H1 (cell line): ENCODE measurements around the gene RER1. TPM values are rescaled to one million over a fixed set of nuclear protein-coding genes. Genes with fewer than 3 reads are reported as not detected.

ENCODE experiments used
- CTCF ChIA-PET: fragments of 300-600 bp; sonication (Branson Sonifier 250); formaldehyde crosslinking; loops from one replicate; lab custom pipeline; 2021; ENCODE audit not compliant: partially characterized antibody; lab: Charles Lee
- POLR2A ChIA-PET: fragments of 300-600 bp; sonication (Branson Sonifier 250); formaldehyde crosslinking; loops from one replicate; lab custom pipeline; 2021; ENCODE audit warnings: inconsistent platforms; ENCODE audit not compliant: partially characterized antibody; lab: Charles Lee
- DNase-seq, 2 experiments: peaks; one replicate each; pipeline versions ENCODE4 v3.0.0 to v3.0.0-alpha.2; 2010 to 2022; ENCODE audit warnings: low spot score in 2 of 2, low read depth in 1 of 2, mixed read lengths in 1 of 2
- FAIRE-seq: peaks from 2 replicates; lab custom pipeline; 2011; peaks lifted over from hg19 to GRCh38; lab: Jason Lieb, UNC
- H2AFZ ChIP-seq: 2 replicates; pipeline ENCODE4 v1.8.1; 2012; ENCODE audit warnings: low read length, inconsistent platforms
- H2AK5ac ChIP-seq: 2 replicates; pipeline ENCODE4 v1.6.1; 2013; ENCODE audit warnings: low read depth, low read length
- H2BK120ac ChIP-seq: replicated peaks from 2 replicates; pipeline ENCODE3; 2013; ENCODE audit warnings: low read depth, low read length, inconsistent platforms
- H2BK12ac ChIP-seq: 2 replicates; pipeline ENCODE4 v1.6.1; 2013; ENCODE audit warnings: low read depth, low read length
- H2BK15ac ChIP-seq: 2 replicates; pipeline ENCODE4 v1.6.1; 2013; ENCODE audit warnings: low read length
- H2BK20ac ChIP-seq: 2 replicates; pipeline ENCODE4 v1.6.1; 2013; ENCODE audit warnings: low read length
- H2BK5ac ChIP-seq: 2 replicates; pipeline ENCODE4 v1.6.1; 2013; ENCODE audit warnings: low read depth, low read length
- H3K14ac ChIP-seq: 2 replicates; pipeline ENCODE4 v1.6.1; 2013; ENCODE audit warnings: inconsistent platforms; ENCODE audit not compliant: insufficient read length
- H3K18ac ChIP-seq: 2 replicates; pipeline ENCODE4 v1.6.1; 2013; ENCODE audit warnings: low read length; ENCODE audit errors: extremely low read depth
- H3K23ac ChIP-seq: 2 replicates; pipeline ENCODE4 v1.6.1; 2013; ENCODE audit warnings: inconsistent platforms; ENCODE audit not compliant: insufficient read length
- H3K23me2 ChIP-seq: 2 replicates; pipeline ENCODE4 v1.6.1; 2013; ENCODE audit warnings: low read depth, low read length
- H3K27ac ChIP-seq: 2 replicates; pipeline ENCODE4 v1.6.1; 2011; ENCODE audit warnings: low read depth, low read length, inconsistent platforms
- H3K27me3 ChIP-seq, 4 experiments: replicated peaks in 1 of 4; 1 replicate in 1 of 4; 2 replicates in 3 of 4; pipeline versions ENCODE4 v1.6.1 to v1.8.1; 2011 to 2013; ENCODE audit warnings: low read length in 3 of 4, mild to moderate bottlenecking in 3 of 4, inconsistent platforms in 2 of 4, mixed read lengths in 2 of 4, moderate library complexity in 1 of 4; ENCODE audit not compliant: control insufficient read depth in 3 of 4, insufficient read depth in 3 of 4; ENCODE audit errors: extremely low read depth in 1 of 4
- H3K36me3 ChIP-seq, 4 experiments: 2 replicates each; pipeline versions ENCODE4 v1.6.1 to v1.8.1; 2011 to 2013; ENCODE audit warnings: mild to moderate bottlenecking in 4 of 4, low read length in 3 of 4, moderate library complexity in 2 of 4, control low read depth in 1 of 4, inconsistent platforms in 1 of 4; ENCODE audit not compliant: insufficient read depth in 4 of 4, control insufficient read depth in 2 of 4
- H3K4ac ChIP-seq: replicated peaks from 2 replicates; pipeline ENCODE3; 2013; ENCODE audit warnings: low read length, low read depth, mixed read lengths, inconsistent platforms; ENCODE audit not compliant: insufficient read length
- H3K4me1 ChIP-seq, 4 experiments: replicated peaks in 1 of 4; 1 replicate in 1 of 4; 2 replicates in 3 of 4; pipeline versions ENCODE4 v1.6.1 to v1.8.1; 2011 to 2013; ENCODE audit warnings: low read length in 3 of 4, inconsistent platforms in 2 of 4, mixed read lengths in 1 of 4; ENCODE audit not compliant: insufficient read depth in 4 of 4, control insufficient read depth in 3 of 4
- H3K4me2 ChIP-seq, 2 experiments: 2 replicates each; pipeline versions ENCODE4 v1.6.1 to v1.8.1; 2011 to 2013; ENCODE audit warnings: low read depth in 2 of 2, low read length in 2 of 2, control low read depth in 1 of 2, inconsistent platforms in 1 of 2, mild to moderate bottlenecking in 1 of 2; ENCODE audit not compliant: insufficient read depth in 1 of 2
- H3K4me3 ChIP-seq, 4 experiments: fragments of 200-600, 300-600 bp in 1 of 4; sonication (generic), shearing (Covaris generic), sonication (Bioruptor Twin) in 1 of 4; 2 replicates each; pipeline versions ENCODE4 v1.5.1 to v1.8.1; 2011 to 2016; ENCODE audit warnings: low read length in 4 of 4, low read depth in 3 of 4, control low read depth in 2 of 4, inconsistent platforms in 2 of 4, mild to moderate bottlenecking in 2 of 4, mixed read lengths in 1 of 4, moderate library complexity in 1 of 4; ENCODE audit not compliant: insufficient read depth in 2 of 4; ENCODE audit errors: extremely low read depth in 1 of 4
- H3K56ac ChIP-seq: replicated peaks from 2 replicates; pipeline ENCODE3; 2013; ENCODE audit warnings: low read depth, mild to moderate bottlenecking, mixed read lengths, low read length, inconsistent platforms; ENCODE audit not compliant: insufficient read length
- H3K79me1 ChIP-seq: 2 replicates; pipeline ENCODE4 v1.6.1; 2013; ENCODE audit warnings: low read depth, low read length, control low read depth
- H3K79me2 ChIP-seq, 2 experiments: 2 replicates each; pipeline versions ENCODE4 v1.6.1 to v1.8.1; 2012 to 2013; ENCODE audit warnings: low read length in 2 of 2, mild to moderate bottlenecking in 2 of 2, inconsistent platforms in 1 of 2; ENCODE audit not compliant: insufficient read depth in 2 of 2, control insufficient read depth in 1 of 2
- H3K9ac ChIP-seq, 4 experiments: replicated peaks in 1 of 4; 1 replicate in 1 of 4; 2 replicates in 3 of 4; pipeline versions ENCODE4 v1.6.1 to v1.8.1; 2011 to 2013; ENCODE audit warnings: low read depth in 3 of 4, low read length in 3 of 4, control low read depth in 2 of 4, mild to moderate bottlenecking in 2 of 4, moderate library complexity in 2 of 4, inconsistent platforms in 1 of 4; ENCODE audit errors: extremely low read depth in 1 of 4
- H3K9me3 ChIP-seq, 2 experiments: 2 replicates each; pipeline versions ENCODE4 v1.6.1 to v1.8.1; 2012 to 2013; ENCODE audit warnings: mild to moderate bottlenecking in 2 of 2, moderate library complexity in 2 of 2, control low read depth in 1 of 2, inconsistent platforms in 1 of 2, low read depth in 1 of 2, low read length in 1 of 2, mixed read lengths in 1 of 2; ENCODE audit not compliant: insufficient read depth in 2 of 2
- H4K20me1 ChIP-seq, 2 experiments: replicated peaks in 1 of 2; 2 replicates each; pipeline versions ENCODE3 to v1.8.1; 2011 to 2013; ENCODE audit warnings: inconsistent platforms in 2 of 2, low read length in 2 of 2, mild to moderate bottlenecking in 1 of 2; ENCODE audit not compliant: insufficient read depth in 2 of 2, control insufficient read depth in 1 of 2
- H4K5ac ChIP-seq: 2 replicates; pipeline ENCODE4 v1.6.1; 2013; ENCODE audit warnings: low read length, low read depth, mixed read lengths, inconsistent platforms; ENCODE audit not compliant: insufficient read length
- H4K8ac ChIP-seq: 2 replicates; pipeline ENCODE4 v1.8.0; 2013; ENCODE audit warnings: mild to moderate bottlenecking, moderate library complexity, low read length, inconsistent platforms; ENCODE audit not compliant: insufficient read depth; ENCODE audit errors: extremely low read depth
- H4K91ac ChIP-seq: replicated peaks from 2 replicates; pipeline ENCODE3; 2013; ENCODE audit warnings: low read length, mixed read lengths, inconsistent platforms; ENCODE audit not compliant: insufficient read length
- EP300 ChIP-seq, 2 experiments: IDR thresholded peaks; 1 replicate in 1 of 2; 2 replicates in 1 of 2; pipeline ENCODE4 v1.6.1; 2011 to 2012; ENCODE audit warnings: low read depth in 2 of 2, low read length in 2 of 2, mild to moderate bottlenecking in 2 of 2, borderline replicate concordance in 1 of 2, inconsistent platforms in 1 of 2, moderate library complexity in 1 of 2
- GABPA ChIP-seq: IDR thresholded peaks from 2 replicates; pipeline ENCODE4 v1.6.1; 2011; ENCODE audit warnings: mild to moderate bottlenecking, low read length, moderate library complexity, borderline replicate concordance; ENCODE audit not compliant: insufficient read depth
- HDAC2 ChIP-seq, 2 experiments: fragments of 300-600 bp in 1 of 2; sonication (generic) in 1 of 2; IDR thresholded peaks; 2 replicates each; pipeline ENCODE4 v1.6.1; 2011 to 2012; ENCODE audit warnings: low read depth in 2 of 2, low read length in 2 of 2, mild to moderate bottlenecking in 2 of 2, moderate library complexity in 2 of 2, borderline replicate concordance in 1 of 2, inconsistent platforms in 1 of 2
- JUN ChIP-seq: IDR thresholded peaks from 2 replicates; pipeline ENCODE4 v1.6.1; 2011; ENCODE audit warnings: low read depth, mild to moderate bottlenecking, improper control_type of control experiment, low read length
- POLR2A ChIP-seq, 2 experiments: IDR thresholded peaks; 1 replicate in 1 of 2; 2 replicates in 1 of 2; pipeline ENCODE4 v1.6.1; 2011; ENCODE audit warnings: low read depth in 2 of 2, low read length in 2 of 2, mild to moderate bottlenecking in 2 of 2; ENCODE audit errors: control extremely low read depth in 1 of 2
- RAD21 ChIP-seq, 2 experiments: IDR thresholded peaks in 1 of 2; conservative IDR thresholded peaks in 1 of 2; 2 replicates each; pipeline ENCODE4 v1.6.1; 2011; ENCODE audit warnings: low read depth in 2 of 2, low read length in 2 of 2, improper control_type of control experiment in 1 of 2, inconsistent platforms in 1 of 2, mild to moderate bottlenecking in 1 of 2, moderate library complexity in 1 of 2
- RBBP5 ChIP-seq: IDR thresholded peaks from 2 replicates; pipeline ENCODE4 v1.7.1; 2012; ENCODE audit warnings: low read depth, mild to moderate bottlenecking, inconsistent platforms, low read length, moderate library complexity, borderline replicate concordance
- SIX5 ChIP-seq: IDR thresholded peaks from 2 replicates; pipeline ENCODE4 v1.6.1; 2011; ENCODE audit warnings: mild to moderate bottlenecking, low read depth, low read length
- SP4 ChIP-seq: IDR thresholded peaks from 2 replicates; pipeline ENCODE4 v1.6.1; 2012; ENCODE audit warnings: low read length, inconsistent platforms
- SRF ChIP-seq: IDR thresholded peaks from 2 replicates; pipeline ENCODE4 v1.6.1; 2011; ENCODE audit warnings: mild to moderate bottlenecking, low read depth, low read length, moderate library complexity
- TAF7 ChIP-seq: optimal IDR thresholded peaks from 2 replicates; pipeline ENCODE3; 2011; ENCODE audit warnings: low read depth, mild to moderate bottlenecking, inconsistent platforms, low read length, moderate library complexity, borderline replicate concordance
- WGBS, 2 experiments: shearing (Covaris generic) in 1 of 2; methylation state at CpG; one replicate each; pipeline versions ENCODE4 v1.1.6 to v1.1.7; 2013 to 2015; ENCODE audit warnings: low lambda C conversion rate in 2 of 2, mixed read lengths in 2 of 2, inconsistent platforms in 1 of 2, low coverage in 1 of 2, missing lambda C conversion rate in 1 of 2; ENCODE audit not compliant: insufficient replicate concordance in 2 of 2, insufficient coverage in 1 of 2, insufficient read length in 1 of 2; ENCODE audit errors: extremely low coverage in 1 of 2, missing lambda C conversion rate in 1 of 2; 5-methylcytosine and 5-hydroxymethylcytosine counted together
- polyA plus RNA-seq, 7 experiments: library from polyadenylated mRNA; depleted of rRNA in 3 of 7; stranded (reverse) in 5 of 7; unstranded in 2 of 7; fragments of >200 nt in 5 of 7; fragments of 200-250 nt in 2 of 7; gene quantifications; 1 replicate in 5 of 7; 2 replicates in 1 of 7; 4 replicates in 1 of 7; pipeline versions ENCODE4 v1.2.1 to v1.2.3, GENCODE V29; 2011 to 2013; ENCODE audit warnings: missing spikeins in 2 of 7, mixed read lengths in 2 of 7
- total RNA-seq: library from RNA; stranded (reverse); fragmentation: NEBNext Ultra II Directional; extraction: Animal tissue kit (Norgen Biotek cat#: 25700); gene quantifications from 2 replicates; pipeline ENCODE4 v1.2.1, GENCODE V29; 2021
- TF ChIP-seq, protein P1 (sequence below): IDR thresholded peaks from 2 replicates; pipeline ENCODE4 v1.6.1; 2012; ENCODE audit warnings: inconsistent platforms

Gene RER1
- total and polyA plus RNA-seq, 2 of the 8 experiments (the other 6 are each of a cell fraction or from before 2014, with no cell fraction given) = 102 to 134 TPM

- WGBS, 2 experiments = 85% methylated on average over 15 of the region's 17 CpGs; no CpG with 5 or more reads in 1 of the 2 experiments
- Histone ChIP-seq H3K23ac (no peak overlapping the region), H3K4ac (no peak overlapping the region), H4K5ac (no peak overlapping the region), H3K79me2 (no peaks in the 10 kb centered on the region), H3K23me2 (no peaks in the 10 kb centered on the region), H3K4me1 (no peaks in the 10 kb centered on the region), H2BK15ac (no peak overlapping the region), H3K36me3 (no peaks in the 10 kb centered on the region), H3K56ac (no peak overlapping the region), H3K18ac (no peak overlapping the region), H3K79me1 (no peaks in the 10 kb centered on the region), H2AFZ (no peak overlapping the region), H3K9me3 (no peaks in the 10 kb centered on the region), H3K27me3 (no peaks in the 10 kb centered on the region), H3K4me2 (no peak overlapping the region), H2BK5ac (no peak overlapping the region), H3K14ac (no peak overlapping the region), H3K27ac (no peak overlapping the region), H2AK5ac (no peak overlapping the region), H3K4me3 (no peak overlapping the region), H4K8ac (peak overlapping the region; percentile 76), H2BK20ac (no peak overlapping the region), H2BK120ac (no peak overlapping the region), H2BK12ac (no peak overlapping the region), H4K20me1 (peaks cover 0 to 3% of the 10 kb centered on the region in 2 experiments), H3K9ac (no peak overlapping the region), H4K91ac (no peak overlapping the region)
- DNase-seq (no peak), FAIRE-seq (no peak)
- POLR2A ChIA-PET = no interaction called here
- CTCF ChIA-PET = interaction anchor here (1.5 to 1.8 kb wide), 3 partner anchors 11 to 34 kb away, joined by 4 to 8 read pairs (median 5); no protein-coding TSS in a partner anchor
- TF ChIP-seq SP4 (no peak), SIX5 (no peak), SRF (no peak), TAF7 (no peak), EP300 (IDR thresholded peaks at IDR 0.05; ENCODE audit: borderline replicate concordance in 1 of 2, low read depth in 2 of 2, low read length in 2 of 2) (no peak), RBBP5 (no peak), POLR2A (IDR thresholded peaks at IDR 0.05; ENCODE audit: control extremely low read depth in 1 of 2, low read depth in 2 of 2, low read length in 2 of 2) (no peak), GABPA (no peak), HDAC2 (IDR thresholded peaks at IDR 0.05; ENCODE audit: borderline replicate concordance in 1 of 2, low read depth in 2 of 2, low read length in 2 of 2) (no peak), RAD21 (IDR thresholded peaks at IDR 0.05 in 1 of 2, conservative IDR thresholded peaks at IDR 0.05 in 1 of 2; ENCODE audit: low read depth in 2 of 2, low read length in 2 of 2) (no peak), JUN (no peak)
- TF ChIP-seq, protein P1, sequence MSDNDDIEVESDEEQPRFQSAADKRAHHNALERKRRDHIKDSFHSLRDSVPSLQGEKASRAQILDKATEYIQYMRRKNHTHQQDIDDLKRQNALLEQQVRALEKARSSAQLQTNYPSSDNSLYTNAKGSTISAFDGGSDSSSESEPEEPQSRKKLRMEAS = no peak
These were observed 44.8 kb upstream of the RER1 start for GRCh38 chr1:2346691-2347408.
